ENCODE data around the gene MRPL20.
A peak's percentile ranks its signal among the peaks of the same experiment; 100 is the strongest.
"Not testable (repeated sequence)": the region's sequence is repeated elsewhere in the genome, so short reads cannot be mapped to it uniquely, and the experiment has no call there.

The MRPL20 gene

GRCh38 chr1:1380860-1381259 is 26.2 kb downstream of the MRPL20 start:
- no peak for DNase-seq

- no peak for DNase-seq
Observed at GRCh38 chr1:1377540-1378205, 29.4 kb downstream of the MRPL20 start.

- no peak for DNase-seq
Observed at GRCh38 chr1:1376551-1377226, 30.4 kb downstream of the MRPL20 start.

- peak; percentile 99 for DNase-seq
Observed at GRCh38 chr1:1374929-1375662, 32.0 kb downstream of the MRPL20 start, which contains the start of gene AURKAIP1. Gene AURKAIP1 (minus strand): TSS chr1:1375207. CDS start chr1:1374756, 451 bp downstream.

- DNase-seq, result no peak
Observed at GRCh38 chr1:1374589-1374928, 32.5 kb downstream of the MRPL20 start.

GRCh38 chr1:1373815-1374588 is 33.1 kb downstream of the MRPL20 start:
- DNase-seq, result no peak

DNA sequence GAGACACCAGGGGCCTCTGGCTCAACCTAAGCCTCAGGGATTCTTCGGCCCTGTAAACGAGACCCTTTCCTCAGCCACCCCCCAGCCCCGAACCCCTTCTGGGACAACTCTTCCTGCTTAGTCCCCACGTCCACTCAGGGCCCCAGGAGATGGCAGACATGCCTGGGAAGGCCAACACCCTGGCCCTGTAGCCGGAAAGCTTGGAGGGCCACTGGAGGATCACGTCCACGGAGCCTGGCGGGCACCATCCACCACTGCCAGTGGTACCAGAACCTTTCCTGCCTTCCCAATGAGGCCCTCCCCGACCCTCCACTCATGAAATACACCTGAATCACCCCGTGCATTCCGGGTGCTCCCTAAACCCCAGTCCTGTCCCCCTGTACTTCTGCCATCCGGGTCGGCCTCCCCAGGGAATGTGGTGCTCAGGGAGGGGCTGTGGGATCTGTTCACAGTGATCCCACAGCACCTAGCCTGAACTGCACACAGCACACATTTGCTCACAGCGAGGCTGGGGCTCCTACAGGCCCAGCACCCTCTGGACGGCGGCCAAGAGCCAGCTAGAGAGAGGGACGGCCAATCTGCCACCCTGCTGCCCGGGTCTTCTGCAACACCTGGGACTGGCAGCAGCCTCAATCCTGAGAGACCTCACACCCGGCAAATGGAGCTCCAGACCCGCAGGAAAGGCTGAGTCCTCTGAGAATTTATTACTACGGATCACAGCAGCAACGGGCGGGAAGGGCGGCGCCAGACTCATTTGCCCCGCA is 33.9 kb downstream of the MRPL20 start:
- DNase-seq, result no peak

DNA sequence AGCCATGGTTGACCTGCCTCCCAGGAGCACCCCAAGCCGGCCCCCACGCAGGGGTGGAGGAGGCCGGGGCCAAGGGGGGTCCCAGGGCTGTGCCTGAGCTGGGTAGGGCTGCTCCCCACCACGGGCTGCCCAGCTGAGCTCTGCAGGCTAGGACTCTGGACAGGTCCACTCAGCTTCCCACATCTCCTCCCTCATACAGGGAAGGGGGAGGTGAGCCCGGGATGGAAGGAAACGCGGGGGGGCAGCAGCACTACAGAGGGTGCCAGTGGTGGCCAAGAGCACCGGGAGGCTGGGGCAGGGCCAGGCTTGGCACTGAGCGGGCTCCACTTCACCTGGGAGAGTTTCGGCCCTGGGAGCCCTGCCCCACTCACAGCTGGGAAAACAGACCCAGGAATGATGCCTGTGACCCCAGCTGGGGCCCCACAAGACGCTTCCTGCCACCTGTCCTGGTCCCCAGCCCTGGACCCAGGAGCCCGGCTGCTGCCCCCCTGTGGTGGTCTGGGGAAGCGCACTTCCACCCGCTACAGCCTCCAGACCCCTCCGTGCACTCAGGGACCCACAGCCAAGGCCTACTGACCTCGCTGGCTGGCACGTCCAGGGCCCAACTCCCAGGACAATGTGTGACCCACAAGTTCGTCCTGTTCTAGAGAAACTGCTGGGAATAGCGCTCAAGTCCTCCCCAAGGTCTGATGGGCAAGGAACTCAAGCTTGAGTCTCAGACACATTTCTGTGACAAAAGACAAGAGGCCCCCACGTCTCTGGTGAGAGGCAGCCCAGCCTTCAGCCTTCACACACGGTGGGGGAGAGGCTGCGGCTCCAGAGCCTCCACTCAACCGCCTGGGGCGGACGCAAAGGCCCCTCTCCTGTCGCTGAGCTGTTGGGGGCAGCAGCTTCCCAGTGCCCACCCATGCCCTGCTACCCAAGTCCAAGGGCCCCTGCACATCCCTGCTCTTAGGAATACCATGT is 35.1 kb downstream of the MRPL20 start:
- DNase-seq, result peak; percentile 66

GRCh38 chr1:1371364-1371745 is 35.7 kb downstream of the MRPL20 start:
- DNase-seq, result peak; percentile 85

DNA sequence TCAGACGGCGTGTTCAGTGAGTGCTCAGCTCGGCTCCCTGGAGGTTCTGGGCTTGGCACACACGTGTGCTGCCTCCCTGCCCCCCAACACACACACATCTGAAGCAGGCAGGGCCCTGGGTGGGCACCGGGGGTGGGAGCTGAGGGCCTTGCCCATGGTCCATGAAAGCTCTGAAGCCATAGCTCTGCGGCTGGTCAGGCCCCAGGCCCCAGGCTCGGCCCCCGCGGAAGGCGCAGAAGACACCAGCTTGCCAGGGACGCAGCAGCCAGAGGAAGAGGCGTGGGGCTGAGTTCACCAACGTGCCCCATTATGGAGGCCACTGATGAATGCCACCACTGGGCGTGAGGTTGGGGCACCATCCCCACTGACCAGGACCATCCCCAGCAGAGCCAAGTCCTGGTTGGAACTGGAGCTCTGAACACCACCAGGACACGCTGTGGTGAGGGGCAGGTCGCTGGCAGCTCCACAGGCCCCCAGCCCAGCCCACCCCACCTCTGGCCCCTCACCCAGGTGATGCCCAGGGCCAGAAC is 36.3 kb downstream of the MRPL20 start:
- no peak for DNase-seq

DNA sequence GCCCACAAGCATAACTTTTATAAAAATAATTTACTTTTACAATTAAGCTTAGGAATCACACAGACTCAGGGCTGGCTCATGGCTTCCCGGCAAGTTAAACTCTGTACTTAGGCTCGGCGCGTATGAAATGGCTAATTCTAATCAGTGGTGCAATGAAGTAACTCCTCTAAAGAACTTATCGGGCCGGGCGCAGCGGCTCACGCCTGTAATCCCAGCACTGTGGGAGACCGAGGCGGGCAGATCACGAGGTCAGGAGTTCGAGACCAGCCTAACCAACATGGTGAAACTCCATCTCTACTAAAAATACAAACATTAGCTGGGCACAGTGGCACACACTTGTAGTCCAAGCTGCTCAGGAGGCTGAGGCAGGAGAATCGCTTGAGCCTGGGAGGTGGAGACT is 37.0 kb downstream of the MRPL20 start:
- DNase-seq, result not testable (repeated sequence)

DNA sequence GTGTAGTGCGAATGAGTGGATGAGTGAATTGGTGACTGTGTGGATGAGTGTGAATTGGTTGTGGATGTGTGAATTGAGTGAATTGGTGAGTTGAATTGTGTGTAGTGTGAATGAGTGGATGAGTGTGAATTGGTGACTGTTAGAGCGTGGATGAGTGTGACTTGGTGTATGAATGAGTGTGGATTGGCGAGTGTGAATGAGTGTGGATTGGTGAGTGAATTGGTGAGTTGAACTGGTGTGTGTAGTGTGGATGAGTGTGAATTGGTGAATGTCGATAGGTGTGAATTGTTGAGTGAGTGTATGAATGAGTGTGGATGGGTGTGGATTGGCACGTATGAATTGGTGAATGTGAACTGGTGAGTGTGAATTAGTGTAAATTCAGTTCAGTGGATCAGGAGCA is 39.8 kb downstream of the MRPL20 start:
- DNase-seq, result no peak

GRCh38 chr1:1366699-1367066 is 40.4 kb downstream of the MRPL20 start:
- DNase-seq, result no peak

DNA sequence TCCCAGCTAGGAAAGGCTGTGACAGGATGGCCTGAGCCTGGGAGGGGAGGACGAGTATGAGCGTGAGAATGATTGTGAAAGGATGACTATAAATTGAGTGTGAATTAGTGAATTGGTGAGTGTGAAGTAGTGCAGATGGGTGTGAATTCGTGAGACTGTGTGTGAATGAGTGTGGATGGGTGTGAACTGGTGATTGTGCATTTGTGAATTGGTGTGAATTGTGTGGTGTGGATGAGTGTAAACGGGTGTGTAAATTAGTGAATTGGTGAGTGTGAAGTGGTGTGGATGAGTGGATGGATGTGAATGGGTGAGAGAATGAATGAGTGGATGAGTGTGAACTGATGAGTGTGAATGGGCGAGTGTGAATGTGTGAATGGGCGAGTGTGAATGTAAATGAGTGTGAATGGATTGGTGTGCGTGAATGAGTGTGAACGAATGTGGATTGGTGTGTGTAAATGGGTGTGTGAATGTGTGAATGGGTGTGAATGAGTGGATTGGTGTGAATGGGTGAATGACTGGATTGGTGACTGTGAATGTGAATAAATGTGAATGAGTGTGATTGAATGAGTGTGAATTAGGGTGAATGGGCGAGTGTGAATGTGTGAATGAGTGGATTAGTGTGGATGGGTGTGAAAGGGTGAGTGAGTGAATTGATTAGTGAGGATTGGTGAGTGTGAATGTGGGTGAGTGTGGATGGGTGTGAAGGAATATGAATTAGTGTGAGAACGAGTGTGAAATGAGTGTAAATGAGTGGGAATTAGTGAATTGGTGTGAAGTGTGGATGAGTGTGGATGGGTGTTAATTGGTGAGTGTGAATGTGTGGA is 41.0 kb downstream of the MRPL20 start:
- no peak for DNase-seq

DNA sequence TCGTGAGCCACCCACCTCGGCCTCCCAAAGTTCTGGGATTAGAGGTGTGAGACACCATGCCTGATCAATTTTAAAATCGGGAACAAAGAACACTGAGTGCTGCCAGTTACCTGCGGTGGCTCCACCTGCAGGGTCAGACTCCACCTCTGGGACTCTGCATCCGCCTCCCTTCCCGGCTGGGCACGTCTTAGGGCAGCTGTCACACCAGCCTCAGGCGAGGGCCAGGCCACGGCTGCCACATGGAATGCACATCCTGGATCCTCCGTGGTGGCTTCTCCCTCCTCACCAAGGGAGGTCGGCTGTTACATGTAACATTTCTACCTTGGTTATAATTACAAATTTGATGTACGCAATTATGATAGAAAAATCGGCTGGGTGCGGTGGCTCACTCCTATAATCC is 42.8 kb downstream of the MRPL20 start:
- DNase-seq, result no peak

DNA sequence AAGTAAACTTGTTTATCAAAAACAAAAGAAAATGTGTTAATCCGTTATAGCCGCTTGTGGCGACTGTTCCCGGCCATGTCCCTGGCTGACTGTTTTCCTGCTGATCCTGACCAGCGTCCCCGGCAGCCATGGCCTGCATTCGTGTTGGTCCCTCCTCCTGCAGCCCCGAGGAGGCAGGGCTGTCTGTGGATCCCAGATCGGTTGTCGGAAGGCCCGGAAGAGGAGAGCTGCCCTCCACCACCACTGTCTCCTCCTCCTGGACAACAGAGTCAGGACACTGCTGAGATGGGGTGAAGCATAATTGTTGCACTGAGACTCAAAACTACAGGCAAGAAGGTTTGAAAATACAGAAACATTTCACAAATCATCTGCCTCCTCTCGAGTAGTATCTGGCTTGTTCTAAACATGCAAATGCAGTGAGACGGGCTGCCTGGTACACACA is 45.1 kb downstream of the MRPL20 start:
- DNase-seq, result no peak

DNA sequence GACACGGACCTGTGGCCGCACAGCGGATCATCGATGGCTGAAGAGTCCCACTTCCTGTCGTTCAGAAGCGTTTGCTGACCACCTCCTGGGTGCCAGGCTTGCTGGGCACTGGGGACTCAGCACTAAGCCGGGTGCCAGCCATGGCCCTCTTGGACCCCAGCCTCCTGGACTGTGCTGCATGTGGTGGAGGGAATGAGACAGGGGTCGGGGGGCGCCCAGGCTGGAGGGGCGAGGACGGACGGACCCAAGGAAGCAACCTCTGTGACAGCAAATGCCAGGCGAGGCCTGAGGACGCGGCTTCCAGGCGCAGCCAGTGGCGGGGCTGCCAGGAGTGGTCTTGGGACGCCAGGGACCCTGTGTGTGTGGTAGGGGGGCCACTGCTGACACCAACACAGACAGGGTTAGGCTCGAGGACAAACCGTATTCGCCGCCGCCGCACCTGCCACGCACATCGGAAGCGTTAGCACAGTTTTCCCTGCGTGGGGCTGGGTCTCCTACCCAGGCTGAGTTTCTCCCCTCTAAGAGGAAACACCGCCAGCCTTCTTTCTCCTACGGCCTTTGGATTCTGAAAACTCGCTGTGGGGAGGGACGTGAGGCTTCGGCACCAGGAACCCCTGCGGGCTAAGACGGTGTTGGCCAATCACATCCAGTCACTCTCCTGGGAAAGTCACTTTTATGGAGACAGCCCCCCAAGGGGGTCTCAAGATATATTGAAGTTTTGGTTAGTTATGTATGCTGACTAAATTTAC is 45.7 kb downstream of the MRPL20 start:
- no peak for DNase-seq

GRCh38 chr1:1360506-1361169 is 46.5 kb downstream of the MRPL20 start:
- DNase-seq, result no peak

All from CD4-positive, alpha-beta T cell treated with Interferon gamma for 1 hour (primary cell).